Neural cell (in vitro differentiated cells): Measurements from ENCODE around the gene UBXN6.

Source experiments
- EP300 ChIP-seq: fragments of 450-650 bp; conservative IDR thresholded peaks from 2 replicates; pipeline ENCODE4 v1.6.1; 2014; ENCODE audit warnings: antibody characterized with exemption, mild to moderate bottlenecking, moderate library complexity; ENCODE audit not compliant: poor library complexity, severe bottlenecking
- EZH2 ChIP-seq: fragments of 200-600, 300-800 bp; shearing (Covaris generic), sonication (generic); IDR thresholded peaks from 2 replicates; pipeline ENCODE4 v1.6.1; 2014; ENCODE audit warnings: antibody characterized with exemption, low read length, borderline replicate concordance, mild to moderate bottlenecking; ENCODE audit not compliant: insufficient read depth, poor library complexity, severe bottlenecking
- POLR2AphosphoS5 ChIP-seq: IDR thresholded peaks from 2 replicates; pipeline ENCODE4 v1.6.1; 2012
- RAD21 ChIP-seq: fragments of 450-650 bp; conservative IDR thresholded peaks from 2 replicates; pipeline ENCODE4 v1.6.1; 2014; ENCODE audit warnings: antibody characterized with exemption, mild to moderate bottlenecking, moderate library complexity
- TF ChIP-seq, protein P1 (sequence below): fragments of 450-650 bp; IDR thresholded peaks from 2 replicates; pipeline ENCODE4 v1.5.1; 2014; ENCODE audit warnings: antibody characterized with exemption, mild to moderate bottlenecking, moderate library complexity; ENCODE audit not compliant: poor library complexity, severe bottlenecking

DNA sequence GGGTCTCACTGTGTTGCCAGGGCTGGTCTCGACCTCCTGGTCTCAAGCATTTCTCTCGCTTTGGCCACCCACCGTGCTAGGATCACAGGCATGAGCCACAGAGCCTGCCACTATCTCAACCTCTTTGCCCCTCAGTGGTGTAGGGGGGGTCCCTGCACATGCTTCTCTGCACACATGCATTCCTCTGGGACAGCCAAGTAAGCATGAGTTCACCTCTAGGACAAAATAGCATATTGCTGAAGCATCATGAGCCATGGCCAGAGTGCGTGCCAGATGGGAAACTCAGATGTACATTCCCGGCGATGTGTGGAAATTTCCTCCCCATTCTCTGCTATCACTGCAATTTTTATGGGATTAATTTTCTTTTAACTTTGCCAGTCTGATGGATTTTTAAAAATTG, 32.1 kb downstream of the UBXN6 start:
- TF ChIP-seq RAD21 (no peak), POLR2AphosphoS5 (no peak), EZH2 (no peak), EP300 (no peak)
- TF ChIP-seq, protein P1, sequence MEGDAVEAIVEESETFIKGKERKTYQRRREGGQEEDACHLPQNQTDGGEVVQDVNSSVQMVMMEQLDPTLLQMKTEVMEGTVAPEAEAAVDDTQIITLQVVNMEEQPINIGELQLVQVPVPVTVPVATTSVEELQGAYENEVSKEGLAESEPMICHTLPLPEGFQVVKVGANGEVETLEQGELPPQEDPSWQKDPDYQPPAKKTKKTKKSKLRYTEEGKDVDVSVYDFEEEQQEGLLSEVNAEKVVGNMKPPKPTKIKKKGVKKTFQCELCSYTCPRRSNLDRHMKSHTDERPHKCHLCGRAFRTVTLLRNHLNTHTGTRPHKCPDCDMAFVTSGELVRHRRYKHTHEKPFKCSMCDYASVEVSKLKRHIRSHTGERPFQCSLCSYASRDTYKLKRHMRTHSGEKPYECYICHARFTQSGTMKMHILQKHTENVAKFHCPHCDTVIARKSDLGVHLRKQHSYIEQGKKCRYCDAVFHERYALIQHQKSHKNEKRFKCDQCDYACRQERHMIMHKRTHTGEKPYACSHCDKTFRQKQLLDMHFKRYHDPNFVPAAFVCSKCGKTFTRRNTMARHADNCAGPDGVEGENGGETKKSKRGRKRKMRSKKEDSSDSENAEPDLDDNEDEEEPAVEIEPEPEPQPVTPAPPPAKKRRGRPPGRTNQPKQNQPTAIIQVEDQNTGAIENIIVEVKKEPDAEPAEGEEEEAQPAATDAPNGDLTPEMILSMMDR = no peak
